Spleen (tissue), 11 donors: ENCODE results near the gene HERPUD1. TPM values are rescaled to one million over a fixed set of nuclear protein-coding genes. Genes with fewer than 3 reads are reported as not detected.

Experiments used
- DNase-seq: peaks from one replicate; pipeline ENCODE4 v3.0.0-alpha.2; 2020
- H3K27ac ChIP-seq, 8 donors: fragments of 200-600 bp; sonication (generic) in 7 of 8; 1 replicate in 4 of 8; 2 replicates in 4 of 8; pipeline versions ENCODE4 v1.5.0 to v1.8.0; 2016 to 2021; ENCODE audit warnings: inconsistent platforms in 4 of 8, mild to moderate bottlenecking in 4 of 8, moderate library complexity in 1 of 8
- H3K27me3 ChIP-seq, 7 donors: fragments of 200-600 bp; sonication (generic) in 6 of 7; replicated peaks in 1 of 7; 1 replicate in 4 of 7; 2 replicates in 3 of 7; pipeline versions ENCODE4 v1.5.0 to v1.8.0; 2016 to 2021; ENCODE audit warnings: inconsistent platforms in 3 of 7, mild to moderate bottlenecking in 1 of 7
- H3K36me3 ChIP-seq, 6 donors: fragments of 200-600 bp; sonication (generic) in 5 of 6; 1 replicate in 4 of 6; 2 replicates in 2 of 6; pipeline versions ENCODE4 v1.5.0 to v1.8.0; 2016 to 2021; ENCODE audit warnings: inconsistent platforms in 2 of 6
- H3K4me1 ChIP-seq, 6 donors: fragments of 200-600 bp; sonication (generic) in 5 of 6; 1 replicate in 3 of 6; 2 replicates in 3 of 6; pipeline versions ENCODE4 v1.5.0 to v1.8.0; 2016 to 2021; ENCODE audit warnings: inconsistent platforms in 3 of 6
- H3K4me3 ChIP-seq, 8 donors: fragments of 200-600 bp; sonication (generic) in 7 of 8; 1 replicate in 4 of 8; 2 replicates in 4 of 8; pipeline versions ENCODE4 v1.5.0 to v1.8.0; 2016 to 2021; ENCODE audit warnings: inconsistent platforms in 4 of 8, mild to moderate bottlenecking in 4 of 8, moderate library complexity in 2 of 8
- H3K9me3 ChIP-seq, 8 donors: fragments of 200-600 bp; sonication (generic) in 7 of 8; 1 replicate in 4 of 8; 2 replicates in 4 of 8; pipeline versions ENCODE4 v1.5.0 to v1.8.0; 2016 to 2021; ENCODE audit warnings: inconsistent platforms in 4 of 8
- CTCF ChIP-seq, 11 experiments: fragments of 200-600 bp in 7 of 11; fragments of 450-650 bp in 4 of 11; sonication (generic) in 4 of 11; IDR thresholded peaks in 8 of 11; conservative IDR thresholded peaks in 3 of 11; 1 replicate in 7 of 11; 2 replicates in 4 of 11; pipeline versions ENCODE4 v1.4.0 to v1.8.0; 2016 to 2021; ENCODE audit warnings: antibody characterized with exemption in 11 of 11, inconsistent platforms in 4 of 11, mild to moderate bottlenecking in 1 of 11
- POLR2A ChIP-seq, 3 donors: fragments of 450-650 bp; IDR thresholded peaks; one replicate each; pipeline ENCODE4 v1.5.1; 2017; ENCODE audit warnings: antibody characterized with exemption in 3 of 3, mild to moderate bottlenecking in 1 of 3
- POLR2AphosphoS5 ChIP-seq, 3 donors: sonication (generic); formaldehyde crosslinking; IDR thresholded peaks; one replicate each; pipeline ENCODE4 v1.5.1; 2017; ENCODE audit warnings: antibody characterized with exemption in 3 of 3
- WGBS, 5 donors: extraction: QIAGEN DNeasy Blood & Tissue Kit in 3 of 5; methylation state at CpG; one replicate each; pipeline versions ENCODE4 v1.1.5 to v1.1.7; 2013 to 2018; 5-methylcytosine and 5-hydroxymethylcytosine counted together
- intact Hi-C: fragments of 100-400 bp; cut with DNase I; formaldehyde crosslinking; loops from one replicate; pipeline ENCODE4 v1.15.0; 2023; ENCODE audit warnings: low total_unique reads
- polyA plus RNA-seq, 3 donors: library from polyadenylated mRNA; stranded (reverse); fragments of 200-250 nt; gene quantifications; one replicate each; pipeline ENCODE4 v1.2.1, GENCODE V29; 2013
- total RNA-seq, 7 donors: library from RNA; depleted of rRNA in 3 of 7; stranded (reverse); fragments of >200 nt in 3 of 7; fragmentation: NEBNext Ultra II Directional in 4 of 7; extraction: Animal tissue kit (Norgen Biotek cat#: 25700) in 4 of 7; gene quantifications; one replicate each; pipeline versions ENCODE4 v1.1.0 to v1.2.1, GENCODE V29; 2016 to 2021
- donor health status: healthy with polysubstance abuse.
- donor health status: DM: no; HTN: no; CAD: no; lungs with moderate emphysema.
- donor health status: DM: no; HTN: no; CAD: no.
- donor health status: Bipolar disorder and iron deficiency.
- donor health status: healthy.
- donor health status: DM: no; HTN: no; CAD: no.
- donor health status: DM: yes; HTN: yes; CAD: no.

The HERPUD1 gene
- total and polyA plus RNA-seq, 10 donors: 84.1 to 370 (median 193) TPM

DNA sequence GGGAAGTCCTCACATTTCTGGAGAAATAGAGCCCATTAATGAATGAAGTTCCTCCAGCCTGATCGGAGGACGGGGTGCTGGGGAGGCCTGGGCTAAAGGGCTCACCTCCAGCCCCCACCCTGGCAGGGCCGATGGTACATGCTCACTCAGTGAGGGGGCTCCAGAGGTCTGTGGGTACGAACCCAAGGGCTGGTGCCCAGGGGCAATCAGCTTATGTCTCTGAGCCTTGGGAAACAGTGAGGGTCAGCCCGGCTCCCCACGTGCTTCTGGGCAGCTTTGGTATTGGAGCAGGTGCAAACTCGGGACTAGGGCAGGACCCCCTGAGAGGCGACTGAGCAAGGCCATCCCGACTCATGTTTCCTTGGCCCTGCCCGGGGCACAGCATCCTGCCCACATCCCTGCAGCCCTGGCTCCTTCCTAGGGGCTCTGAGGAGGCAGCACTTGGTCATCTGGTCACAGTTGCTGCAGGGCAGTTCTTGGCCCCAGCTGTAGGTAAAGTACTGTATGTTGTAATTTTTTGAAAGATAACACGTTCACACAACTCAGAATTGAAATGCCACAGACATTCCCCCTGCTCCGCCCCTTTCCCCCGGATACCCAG is 28.8 kb downstream of the HERPUD1 start:
- peak; percentile 60 for DNase-seq
- peak overlapping the region in 4 of 8 donors; percentile 62 to 75 (median 70) for H3K27ac ChIP-seq
- intact Hi-C loops: loop anchor here (10.0 kb wide), 2 partner anchors 84 to 214 kb away; no protein-coding TSS in a partner anchor

DNA sequence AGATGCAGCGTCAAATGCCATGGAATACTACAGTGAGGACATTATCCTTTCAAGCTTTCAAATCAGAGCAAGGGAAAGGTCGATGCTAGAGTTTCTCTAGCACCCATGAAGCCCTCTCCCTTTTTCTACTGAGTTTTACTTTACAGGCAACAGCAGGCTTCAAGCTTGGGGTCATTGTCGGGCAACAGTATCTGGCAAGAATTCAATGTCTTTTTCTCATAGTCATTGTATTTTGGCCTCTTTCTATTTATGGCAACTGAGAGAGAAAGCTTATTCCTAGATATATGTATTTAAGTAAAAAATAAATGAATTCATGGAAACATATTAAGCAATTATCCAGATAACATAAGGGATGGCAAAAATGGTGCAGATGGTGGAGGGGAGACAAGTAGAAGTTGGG is 29.4 kb downstream of the HERPUD1 start:
- intact Hi-C loops: loop anchor here (10.0 kb wide), 2 partner anchors 83 to 213 kb away; no protein-coding TSS in a partner anchor
- peaks cover 25 to 65% (median 56%) of the 10 kb centered on the region in 6 donors for H3K4me1 ChIP-seq
- DNase-seq: peak; percentile 2
- no peaks in the 10 kb centered on the region for H3K27me3 ChIP-seq
- H3K4me3 ChIP-seq: no peak overlapping the region
- WGBS, 5 donors: 51 to 65% (median 62%) methylated on average over 3 of the region's 3 CpGs
- H3K27ac ChIP-seq: peak overlapping the region; percentile 26 to 75 (median 56)
- TF ChIP-seq POLR2A (IDR thresholded peaks at IDR 0.05) (no peak), POLR2AphosphoS5 (IDR thresholded peaks at IDR 0.05) (no peak), CTCF (IDR thresholded peaks at IDR 0.05 in 8 of 11, conservative IDR thresholded peaks at IDR 0.05 in 3 of 11) (no peak)
- H3K9me3 ChIP-seq: no peaks in the 10 kb centered on the region
- H3K36me3 ChIP-seq: no peaks in the 10 kb centered on the region

More for the DNA sequence above, 28.8 kb downstream of the HERPUD1 start:
- TF ChIP-seq POLR2AphosphoS5 (IDR thresholded peaks at IDR 0.05) (no peak), CTCF (IDR thresholded peaks at IDR 0.05 in 8 of 11, conservative IDR thresholded peaks at IDR 0.05 in 3 of 11) (no peak), POLR2A (IDR thresholded peaks at IDR 0.05) (no peak)
- WGBS, 5 donors: 61 to 78% (median 72%) methylated on average over 12 to 13 of the region's 13 CpGs
- H3K36me3 ChIP-seq: no peaks in the 10 kb centered on the region
- H3K4me3 ChIP-seq: no peak overlapping the region
- H3K27me3 ChIP-seq: no peaks in the 10 kb centered on the region
- peaks cover 25 to 59% (median 50%) of the 10 kb centered on the region in 6 donors for H3K4me1 ChIP-seq
- H3K9me3 ChIP-seq: no peaks in the 10 kb centered on the region

- peak; percentile 74 for DNase-seq
- no peak within 1 kb of the TSS for H3K4me3 ChIP-seq
- WGBS, 5 donors: 43 to 69% (median 57%) methylated on average over 7 to 12 of the region's 12 CpGs
- intact Hi-C loops: loop anchor here (10.0 kb wide), 2 partner anchors 83 to 213 kb away; no protein-coding TSS in a partner anchor
- no peaks in the 10 kb centered on the region for H3K27me3 ChIP-seq
- peaks cover 25 to 70% (median 56%) of the 10 kb centered on the region in 6 donors for H3K4me1 ChIP-seq
- no peaks in the 10 kb centered on the region for H3K9me3 ChIP-seq
- peak within 1 kb of the TSS; percentile 26 to 75 (median 56) for H3K27ac ChIP-seq
- no peaks in the 10 kb centered on the region for H3K36me3 ChIP-seq
- TF ChIP-seq CTCF (IDR thresholded peaks at IDR 0.05 in 8 of 11, conservative IDR thresholded peaks at IDR 0.05 in 3 of 11) (no peak), POLR2AphosphoS5 (IDR thresholded peaks at IDR 0.05) (peak in 2 of 3 donors; percentile 49)
Observed at GRCh38 chr16:56961851-56962281, 29.9 kb downstream of the HERPUD1 start, which contains the start of gene CETP. CETP (plus strand) TSS chr16:56961950; CDS start chr16:56961980, 30 bp downstream.
